Keratinocyte (primary cell): ENCODE measurements around the gene LSM7. TPM values are rescaled to one million over a fixed set of nuclear protein-coding genes. Genes with fewer than 3 reads are reported as not detected.

Experiments used
- DNase-seq: peaks from one replicate; pipeline ENCODE4 v3.0.0-alpha.2; 2011; ENCODE audit warnings: low read depth, missing footprints, low spot score
- FAIRE-seq: peaks from 2 replicates; lab custom pipeline; 2011; peaks lifted over from hg19 to GRCh38; lab: Jason Lieb, UNC
- H2AFZ ChIP-seq: 2 replicates; pipeline ENCODE4 v1.6.0; 2012; ENCODE audit warnings: low read length, control low read depth, inconsistent platforms; ENCODE audit not compliant: control insufficient read depth
- H3K27ac ChIP-seq: 2 replicates; pipeline ENCODE4 v1.5.1; 2011; ENCODE audit warnings: low read length; ENCODE audit not compliant: control insufficient read depth, insufficient read depth
- H3K27me3 ChIP-seq: 3 replicates; pipeline ENCODE4 v1.6.0; 2011; ENCODE audit warnings: low read length; ENCODE audit not compliant: control insufficient read depth, insufficient read depth; ENCODE audit errors: extremely low read depth
- H3K36me3 ChIP-seq, 2 experiments: 2 replicates in 1 of 2; 3 replicates in 1 of 2; pipeline ENCODE4 v1.5.1; 2011; ENCODE audit warnings: low read length in 2 of 2, mild to moderate bottlenecking in 1 of 2; ENCODE audit not compliant: control insufficient read depth in 2 of 2, insufficient read depth in 2 of 2; ENCODE audit errors: extremely low read depth in 1 of 2
- H3K4me1 ChIP-seq: 3 replicates; pipeline ENCODE4 v1.5.1; 2011; ENCODE audit warnings: low read length; ENCODE audit not compliant: control insufficient read depth, insufficient read depth; ENCODE audit errors: extremely low read depth
- H3K4me2 ChIP-seq: 3 replicates; pipeline ENCODE4 v1.6.0; 2011; ENCODE audit warnings: low read depth, low read length; ENCODE audit not compliant: control insufficient read depth, insufficient read depth; ENCODE audit errors: extremely low read depth
- H3K4me3 ChIP-seq, 3 experiments: fragments of 200-600 bp in 1 of 3; sonication (generic) in 1 of 3; 2 replicates in 2 of 3; 3 replicates in 1 of 3; pipeline ENCODE4 v1.5.1; 2011 to 2016; ENCODE audit warnings: low read length in 3 of 3, mild to moderate bottlenecking in 3 of 3, control low read depth in 2 of 3, inconsistent platforms in 1 of 3, low read depth in 1 of 3, mixed read lengths in 1 of 3, mixed run types in 1 of 3, moderate library complexity in 1 of 3; ENCODE audit not compliant: control insufficient read depth in 2 of 3, insufficient read depth in 2 of 3; ENCODE audit errors: extremely low read depth in 1 of 3
- H3K79me2 ChIP-seq: 2 replicates; pipeline ENCODE4 v1.6.0; 2012; ENCODE audit warnings: low read length; ENCODE audit not compliant: control insufficient read depth, insufficient read depth
- H3K9ac ChIP-seq: 3 replicates; pipeline ENCODE4 v1.6.0; 2011; ENCODE audit warnings: low read length; ENCODE audit not compliant: control insufficient read depth, insufficient read depth; ENCODE audit errors: extremely low read depth
- H3K9me1 ChIP-seq: 3 replicates; pipeline ENCODE4 v1.6.0; 2011; ENCODE audit warnings: low read length; ENCODE audit not compliant: control insufficient read depth, insufficient read depth; ENCODE audit errors: extremely low read depth
- H3K9me3 ChIP-seq: 2 replicates; pipeline ENCODE4 v1.5.1; 2012; ENCODE audit warnings: low read depth, low read length; ENCODE audit not compliant: control insufficient read depth
- H4K20me1 ChIP-seq: 3 replicates; pipeline ENCODE4 v1.6.0; 2011; ENCODE audit warnings: low read length; ENCODE audit not compliant: control insufficient read depth, insufficient read depth; ENCODE audit errors: extremely low read depth
- CTCF ChIP-seq, 3 experiments: IDR thresholded peaks in 1 of 3; conservative IDR thresholded peaks in 1 of 3; optimal IDR thresholded peaks in 1 of 3; 2 replicates in 2 of 3; 3 replicates in 1 of 3; pipeline versions ENCODE3 to v1.5.1; 2011; ENCODE audit warnings: low read length in 3 of 3, mild to moderate bottlenecking in 3 of 3, moderate library complexity in 2 of 3, control low read depth in 1 of 3, inconsistent platforms in 1 of 3; ENCODE audit not compliant: insufficient read depth in 2 of 3; ENCODE audit errors: extremely low read depth in 1 of 3
- EZH2 ChIP-seq: IDR thresholded peaks from one replicate; pipeline ENCODE4 v1.6.1; 2012; ENCODE audit warnings: inconsistent platforms, mild to moderate bottlenecking, low read length, moderate library complexity
- dilution Hi-C: fragments of 300-500 bp; cut with MboI; formaldehyde crosslinking; loops from one replicate; pipeline ENCODE4 v1.7.0; 2020; ENCODE audit warnings: low sequenced_read_pairs; ENCODE audit not compliant: extremely low pct_ligation_motif_present
- polyA plus RNA-seq, 5 experiments: library from polyadenylated mRNA; depleted of rRNA in 3 of 5; stranded (reverse) in 3 of 5; stranded (forward) in 1 of 5; unstranded in 1 of 5; fragments of >200 nt; gene quantifications; 1 replicate in 1 of 5; 2 replicates in 3 of 5; 3 replicates in 1 of 5; pipeline versions ENCODE4 v1.2.1 to v1.2.3, GENCODE V29; 2011 to 2012; ENCODE audit warnings: missing spikeins in 2 of 5, low read depth in 1 of 5, low replicate concordance in 1 of 5

The LSM7 gene
- polyA plus RNA-seq, 1 donor (not counting 4 experiments of a cell fraction or from before 2014, with no cell fraction given), result 243 TPM

GRCh38 chr19:2339644-2340310, 11.4 kb upstream of the LSM7 start:
- Histone ChIP-seq H3K79me2 (peaks cover 10% of the 10 kb centered on the region), H4K20me1 (peaks cover 5% of the 10 kb centered on the region), H3K4me3 (no peak overlapping the region), H3K36me3 (peaks cover 3 to 4% of the 10 kb centered on the region in 2 experiments), H3K4me2 (no peak overlapping the region), H3K27ac (no peak overlapping the region), H3K9me1 (peaks cover 3% of the 10 kb centered on the region), H3K4me1 (no peaks in the 10 kb centered on the region), H2AFZ (no peak overlapping the region), H3K9me3 (no peaks in the 10 kb centered on the region), H3K9ac (no peak overlapping the region), H3K27me3 (no peaks in the 10 kb centered on the region)
- no peak for FAIRE-seq
- no peak for DNase-seq
- dilution Hi-C loops, result no loop called here
- TF ChIP-seq EZH2 (no peak), CTCF (optimal IDR thresholded peaks at IDR 0.05 in 1 of 3, IDR thresholded peaks at IDR 0.05 in 1 of 3, conservative IDR thresholded peaks at IDR 0.05 in 1 of 3; ENCODE audit: extremely low read depth in 1 of 3, insufficient read depth in 2 of 3, low read length in 3 of 3) (no peak)

- H2AFZ ChIP-seq, result no peak overlapping the region
- peaks cover 1 to 3% of the 10 kb centered on the region in 2 experiments for H3K36me3 ChIP-seq
- no peaks in the 10 kb centered on the region for H3K27me3 ChIP-seq
- DNase-seq (no peak), FAIRE-seq (no peak)
- H3K4me2 ChIP-seq, result no peak overlapping the region
- H3K9me1 ChIP-seq, result peaks cover 3% of the 10 kb centered on the region
- H3K79me2 ChIP-seq, result peaks cover 13% of the 10 kb centered on the region
- dilution Hi-C loops, result no loop called here
- no peak overlapping the region for H3K9ac ChIP-seq
- H3K4me3 ChIP-seq, result no peak overlapping the region
- peaks cover 5% of the 10 kb centered on the region for H4K20me1 ChIP-seq
- H3K4me1 ChIP-seq, result no peaks in the 10 kb centered on the region
- no peak for TF ChIP-seq EZH2
- no peak for TF ChIP-seq CTCF (optimal IDR thresholded peaks at IDR 0.05 in 1 of 3, IDR thresholded peaks at IDR 0.05 in 1 of 3, conservative IDR thresholded peaks at IDR 0.05 in 1 of 3; ENCODE audit: extremely low read depth in 1 of 3, insufficient read depth in 2 of 3, low read length in 3 of 3)
- no peaks in the 10 kb centered on the region for H3K9me3 ChIP-seq
- H3K27ac ChIP-seq, result no peak overlapping the region
Observed at GRCh38 chr19:2338751-2339643, 10.6 kb upstream of the LSM7 start.
